Endothelial cell of umbilical vein (primary cell): ENCODE measurements around the gene MARCHF6. TPM values are rescaled to one million over a fixed set of nuclear protein-coding genes. Genes with fewer than 3 reads are reported as not detected.

Experiments
- BruUV-seq: library from RNA; stranded (reverse); fragments of 400-500 nt; replicated peaks from 2 replicates; lab custom pipeline; 2021; lab: Mats Ljungman, UMichigan
- CTCF ChIA-PET: fragments of 300-600, 350-600 bp; sonication (Branson Sonifier 250); formaldehyde crosslinking; loops from one replicate; lab custom pipeline; 2021; ENCODE audit warnings: antibody characterized with exemption, inconsistent platforms; lab: Charles Lee
- POLR2A ChIA-PET: fragments of 300-600, 350-600 bp; sonication (Branson Sonifier 250); formaldehyde crosslinking; loops from one replicate; lab custom pipeline; 2021; ENCODE audit warnings: antibody characterized with exemption, inconsistent platforms; lab: Charles Lee
- DNase-seq: peaks from one replicate; pipeline ENCODE4 v3.0.0-alpha.2; 2011; ENCODE audit warnings: low read depth, low spot score
- FAIRE-seq: peaks from 2 replicates; lab custom pipeline; 2011; peaks lifted over from hg19 to GRCh38; lab: Jason Lieb, UNC
- H2AFZ ChIP-seq: 2 replicates; pipeline ENCODE4 v1.6.0; 2012; ENCODE audit warnings: low read depth, low read length, control low read depth, inconsistent platforms
- H3K27ac ChIP-seq: 2 replicates; pipeline ENCODE4 v1.5.1; 2011; ENCODE audit warnings: low read depth, mild to moderate bottlenecking, control low read depth, low read length, moderate library complexity; ENCODE audit not compliant: insufficient read depth
- H3K27me3 ChIP-seq, 2 experiments: 2 replicates each; pipeline versions ENCODE4 v1.6.0 to v1.6.1; 2011; ENCODE audit warnings: low read length in 2 of 2, mixed read lengths in 1 of 2; ENCODE audit not compliant: control insufficient read depth in 2 of 2, insufficient read depth in 2 of 2
- H3K36me3 ChIP-seq, 2 experiments: 2 replicates in 1 of 2; 3 replicates in 1 of 2; pipeline ENCODE4 v1.5.1; 2011; ENCODE audit warnings: low read length in 2 of 2, mild to moderate bottlenecking in 1 of 2, moderate library complexity in 1 of 2; ENCODE audit not compliant: control insufficient read depth in 2 of 2, insufficient read depth in 2 of 2; ENCODE audit errors: extremely low read depth in 1 of 2
- H3K4me1 ChIP-seq: 3 replicates; pipeline ENCODE4 v1.5.1; 2011; ENCODE audit warnings: mild to moderate bottlenecking, low read length; ENCODE audit not compliant: control insufficient read depth, insufficient read depth; ENCODE audit errors: extremely low read depth
- H3K4me2 ChIP-seq: 2 replicates; pipeline ENCODE4 v1.6.1; 2011; ENCODE audit warnings: low read length, control low read depth, mixed read lengths; ENCODE audit not compliant: insufficient read depth
- H3K4me3 ChIP-seq, 3 experiments: fragments of 200-600 bp in 1 of 3; sonication (generic), shearing (Covaris generic) in 1 of 3; replicated peaks in 1 of 3; 2 replicates each; pipeline ENCODE4 v1.5.1; 2011 to 2016; ENCODE audit warnings: control low read depth in 3 of 3, low read length in 3 of 3, mild to moderate bottlenecking in 2 of 3, inconsistent platforms in 1 of 3, low read depth in 1 of 3, moderate library complexity in 1 of 3; ENCODE audit not compliant: insufficient read depth in 1 of 3
- H3K79me2 ChIP-seq: 2 replicates; pipeline ENCODE4 v1.6.0; 2012; ENCODE audit warnings: low read length, inconsistent platforms; ENCODE audit not compliant: control insufficient read depth, insufficient read depth
- H3K9ac ChIP-seq: replicated peaks from 2 replicates; pipeline ENCODE3; 2011; ENCODE audit warnings: low read length, control low read depth; ENCODE audit not compliant: insufficient read depth; ENCODE audit errors: extremely low read depth
- H3K9me1 ChIP-seq: replicated peaks from 3 replicates; pipeline ENCODE4 v1.6.0; 2011; ENCODE audit warnings: mild to moderate bottlenecking, low read length; ENCODE audit not compliant: control insufficient read depth, insufficient read depth; ENCODE audit errors: extremely low read depth
- H3K9me3 ChIP-seq: replicated peaks from 2 replicates; pipeline ENCODE4 v1.5.1; 2012; ENCODE audit warnings: low read length, inconsistent platforms; ENCODE audit not compliant: control insufficient read depth, insufficient read depth
- H4K20me1 ChIP-seq: replicated peaks from 2 replicates; pipeline ENCODE3; 2011; ENCODE audit warnings: mild to moderate bottlenecking, low read length; ENCODE audit not compliant: control insufficient read depth, insufficient read depth; ENCODE audit errors: extremely low read depth
- CTCF ChIP-seq, 2 donors: IDR thresholded peaks; 1 replicate in 1 of 2; 2 replicates in 1 of 2; pipeline ENCODE4 v1.5.1; 2011; ENCODE audit warnings: low read length in 2 of 2, mild to moderate bottlenecking in 2 of 2, moderate library complexity in 2 of 2, control low read depth in 1 of 2, inconsistent platforms in 1 of 2, low read depth in 1 of 2; ENCODE audit not compliant: insufficient read depth in 1 of 2; ENCODE audit errors: extremely low read depth in 1 of 2
- EZH2 ChIP-seq: IDR thresholded peaks from 2 replicates; pipeline ENCODE4 v1.6.1; 2012; ENCODE audit warnings: borderline replicate concordance, low read depth, mild to moderate bottlenecking, moderate library complexity, low read length, inconsistent platforms; ENCODE audit not compliant: severe bottlenecking
- FOS ChIP-seq: IDR thresholded peaks from 2 replicates; pipeline ENCODE4 v1.6.1; 2011; ENCODE audit warnings: mild to moderate bottlenecking, low read length, moderate library complexity, borderline replicate concordance; ENCODE audit not compliant: insufficient read depth
- GATA2 ChIP-seq: IDR thresholded peaks from 2 replicates; pipeline ENCODE4 v1.7.0; 2011; ENCODE audit warnings: low read depth, mild to moderate bottlenecking, moderate library complexity, mixed read lengths, low read length; ENCODE audit not compliant: insufficient read length, insufficient read depth
- JUN ChIP-seq: IDR thresholded peaks from 2 replicates; pipeline ENCODE4 v1.6.1; 2011; ENCODE audit warnings: borderline replicate concordance, low read depth; ENCODE audit not compliant: insufficient read length, insufficient read depth
- MAX ChIP-seq: IDR thresholded peaks from 2 replicates; pipeline ENCODE4 v1.6.1; 2011; ENCODE audit not compliant: insufficient read depth, insufficient read length
- MYC ChIP-seq: IDR thresholded peaks from one replicate; pipeline ENCODE4 v1.6.1; 2011; ENCODE audit warnings: mild to moderate bottlenecking, low read depth, low read length
- POLR2A ChIP-seq: IDR thresholded peaks from 2 replicates; pipeline ENCODE4 v1.6.1; 2012; ENCODE audit warnings: low read depth, mild to moderate bottlenecking, control low read depth, low read length
- POLR2AphosphoS5 ChIP-seq: IDR thresholded peaks from 2 replicates; pipeline ENCODE4 v1.6.1; 2012; ENCODE audit warnings: low read depth, mild to moderate bottlenecking, control low read depth, low read length, moderate library complexity; ENCODE audit not compliant: insufficient read depth
- dilution Hi-C: fragments of 300-500 bp; cut with MboI; formaldehyde crosslinking; loops from one replicate; pipeline ENCODE4 v1.15.0; 2019; ENCODE audit warnings: low sequenced_read_pairs; ENCODE audit not compliant: extremely low pct_ligation_motif_present
- intact Hi-C: fragments of 100-400 bp; cut with micrococcal nuclease; formaldehyde crosslinking; loops from one replicate; pipeline ENCODE4 v1.10.0; 2022
- polyA plus RNA-seq, 4 experiments: library from polyadenylated mRNA; depleted of rRNA in 3 of 4; stranded (reverse) in 3 of 4; unstranded in 1 of 4; fragments of >200 nt; gene quantifications; 2 replicates each; pipeline versions ENCODE4 v1.2.1 to v1.2.3, GENCODE V29; 2011 to 2012; ENCODE audit warnings: missing spikeins in 1 of 4
- total RNA-seq: library from RNA; stranded (reverse); gene quantifications from 2 replicates; pipeline ENCODE4 v1.2.3, GENCODE V29; 2021

MARCHF6 gene
- total and polyA plus RNA-seq, 2 donors (not counting 3 experiments of a cell fraction or from before 2014, with no cell fraction given): 108 to 112 TPM

- Histone ChIP-seq H3K4me1 (no peaks in the 10 kb centered on the region), H3K4me2 (no peak overlapping the region), H3K27ac (no peak overlapping the region), H3K36me3 (no peaks in the 10 kb centered on the region), H2AFZ (no peak overlapping the region), H3K27me3 (peaks cover 9 to 16% of the 10 kb centered on the region in 2 experiments), H3K9ac (no peak overlapping the region), H3K4me3 (no peak overlapping the region), H3K9me3 (no peaks in the 10 kb centered on the region), H4K20me1 (no peaks in the 10 kb centered on the region), H3K9me1 (no peaks in the 10 kb centered on the region), H3K79me2 (no peaks in the 10 kb centered on the region)
- ChIA-PET CTCF (interaction anchor here (0.9 to 4.5 kb wide), 4 partner anchors 21 to 47 kb away, joined by 3 to 21 read pairs (median 6); no protein-coding TSS in a partner anchor), POLR2A (interaction anchor here (1.5 kb wide), 1 partner anchor 23 kb away, joined by 5 read pairs; the partner anchor contains the start of gene MARCHF6)
- dilution Hi-C loops: no loop called here
- no TSS peak for BruUV-seq
- TF ChIP-seq EZH2 (no peak), FOS (no peak), CTCF (IDR thresholded peaks at IDR 0.05; ENCODE audit: extremely low read depth in 1 of 2, insufficient read depth in 1 of 2, low read depth in 1 of 2, low read length in 2 of 2) (no peak), GATA2 (no peak), MYC (no peak), JUN (no peak), POLR2A (no peak), POLR2AphosphoS5 (no peak), MAX (no peak)
- DNase-seq (no peak), FAIRE-seq (no peak)
- intact Hi-C loops: no loop called here
Measured at GRCh38 chr5:10330511-10331230, 22.8 kb upstream of the MARCHF6 start.
